Stimulated activated effector memory CD8-positive, alpha-beta T cell treated with anti-CD3 and anti-CD28 coated beads, Interleukin-12 subunit alpha, Interleukin-12 subunit beta, amount 100 ng/mL, for 72 hours (primary cell): ENCODE measurements around the gene GJE1.
"Not testable (repeated sequence)": the region's sequence is repeated elsewhere in the genome, so short reads cannot be mapped to it uniquely, and the experiment has no call there.

Experiments
- ATAC-seq: fragments of 150-1000 bp; cut with Tn5 transposase; 2 replicates; pipeline ENCODE4 v1.10.0; 2021
- DNase-seq, 2 donors: peaks; one replicate each; pipeline ENCODE4 v3.0.0; 2021 to 2022; ENCODE audit warnings: low spot score in 2 of 2
- H3K27ac Mint-ChIP-seq: one replicate; pipeline ENCODE4 v1.8.0; 2022; ENCODE audit warnings: mild to moderate bottlenecking, mixed read lengths
- H3K36me3 Mint-ChIP-seq: one replicate; pipeline ENCODE4 v1.8.0; 2022; ENCODE audit warnings: mild to moderate bottlenecking, mixed read lengths
- H3K4me1 Mint-ChIP-seq: one replicate; pipeline ENCODE4 v1.8.0; 2022; ENCODE audit warnings: mixed read lengths
- H3K4me3 Mint-ChIP-seq: one replicate; pipeline ENCODE4 v1.8.0; 2022; ENCODE audit warnings: mild to moderate bottlenecking, mixed read lengths
- H3K9me3 Mint-ChIP-seq: one replicate; pipeline ENCODE4 v1.8.0; 2022; ENCODE audit warnings: mixed read lengths

The GJE1 gene, protein sequence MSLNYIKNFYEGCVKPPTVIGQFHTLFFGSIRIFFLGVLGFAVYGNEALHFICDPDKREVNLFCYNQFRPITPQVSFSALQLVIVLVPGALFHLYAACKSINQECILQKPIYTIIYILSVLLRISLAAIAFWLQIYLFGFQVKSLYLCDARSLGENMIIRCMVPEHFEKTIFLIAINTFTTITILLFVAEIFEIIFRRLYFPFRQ

DNA sequence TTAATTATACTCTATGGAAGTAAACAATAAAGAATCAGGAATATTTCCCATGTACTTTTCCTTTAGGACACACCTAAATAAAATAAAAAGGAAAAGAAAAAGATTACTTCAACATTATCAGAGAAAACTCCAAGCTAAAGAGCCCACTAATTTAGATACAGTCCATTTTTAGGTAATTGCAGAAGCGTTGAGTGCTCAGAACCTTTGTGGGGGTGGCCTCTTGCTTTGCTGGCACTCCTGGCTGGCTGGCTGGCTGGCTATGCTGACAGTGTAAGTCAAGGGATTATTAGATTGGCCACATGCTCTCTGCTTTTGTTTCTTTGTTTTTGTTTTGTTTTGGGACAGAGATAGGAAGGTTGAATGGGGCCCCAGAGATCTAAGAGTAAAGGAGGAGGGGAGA is at the start of gene GJE1:
TSS of gene GJE1 (plus strand) at position 301 of the 400 bp plus-strand sequence. CDS start 234 bp downstream, outside the sequence.
- H3K4me1 Mint-ChIP-seq = no peaks in the 10 kb centered on the region
- H3K9me3 Mint-ChIP-seq = no peaks in the 10 kb centered on the region
- no peak for ATAC-seq
- no peak for DNase-seq
- no peak within 1 kb of the TSS for H3K4me3 Mint-ChIP-seq
- H3K27ac Mint-ChIP-seq = no peak within 1 kb of the TSS
- no peaks in the 10 kb centered on the region for H3K36me3 Mint-ChIP-seq

DNA sequence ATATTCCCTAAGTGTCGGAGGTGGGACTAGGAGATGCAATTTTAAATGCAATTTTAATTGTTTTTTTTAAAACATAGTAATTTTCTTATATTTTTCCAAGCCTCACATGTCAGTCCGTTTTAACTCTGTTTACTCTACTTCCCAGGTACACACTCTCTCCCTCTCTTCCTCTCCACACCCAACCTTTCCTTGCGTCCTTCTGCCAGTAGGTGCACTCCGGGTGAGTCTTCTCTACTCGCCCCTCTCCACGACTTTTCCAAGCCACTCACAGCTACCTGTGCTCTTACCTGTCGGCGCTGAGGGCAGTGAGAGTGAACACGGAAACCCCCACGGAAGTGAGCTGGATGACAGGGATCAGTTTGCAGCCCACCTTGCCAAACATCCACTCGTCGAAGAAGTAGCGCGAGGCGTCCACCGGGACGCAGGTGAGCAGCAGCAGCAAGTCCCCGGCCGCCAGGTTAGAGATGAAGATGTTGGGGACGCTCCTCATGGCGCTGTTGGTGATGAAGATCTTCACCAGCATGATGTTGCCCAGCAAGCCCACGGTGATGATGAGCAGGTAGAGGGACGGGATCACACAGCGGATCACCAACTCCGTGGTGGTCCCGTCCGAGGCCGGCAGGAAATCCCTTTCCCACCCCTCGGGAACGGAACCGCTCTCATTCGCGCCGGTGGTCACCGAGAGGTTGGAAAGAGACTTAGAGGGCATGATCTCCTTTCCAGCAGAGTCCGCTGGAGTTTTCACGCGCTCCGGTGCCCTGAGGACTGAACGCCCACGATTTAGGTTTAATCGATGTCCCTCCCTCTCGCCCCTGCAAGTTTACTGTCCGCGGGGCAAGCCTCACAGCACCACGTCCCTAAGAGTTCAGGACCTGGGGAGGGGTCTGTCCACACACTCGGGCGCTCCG is 44.5 kb upstream of the GJE1 start:
- Mint-ChIP-seq H3K36me3 (no peaks in the 10 kb centered on the region), H3K4me3 (no peak overlapping the region), H3K9me3 (no peaks in the 10 kb centered on the region), H3K4me1 (peaks cover 7% of the 10 kb centered on the region), H3K27ac (no peak overlapping the region)
- DNase-seq (no peak), ATAC-seq (no peak)

DNA sequence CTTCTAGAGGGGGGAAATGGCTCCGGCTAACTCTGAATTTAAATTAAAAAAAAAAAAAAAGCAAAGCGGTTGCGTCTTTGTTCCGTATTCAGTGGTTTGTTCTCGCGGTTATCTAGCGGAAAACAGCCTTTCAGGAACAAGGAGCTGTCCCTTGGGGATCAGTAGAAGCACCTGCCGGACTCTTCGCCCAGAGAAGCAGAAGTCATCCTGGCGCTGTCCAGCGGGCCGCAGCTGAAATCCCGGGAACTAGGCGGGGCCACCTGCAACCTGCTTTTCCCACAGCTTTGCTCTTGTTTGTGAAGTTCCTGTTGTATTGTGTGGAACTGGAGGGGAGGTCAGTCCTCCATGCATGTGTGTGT is 43.9 kb upstream of the GJE1 start:
- H3K27ac Mint-ChIP-seq = no peak overlapping the region
- no peaks in the 10 kb centered on the region for H3K36me3 Mint-ChIP-seq
- DNase-seq = no peak
- no peaks in the 10 kb centered on the region for H3K9me3 Mint-ChIP-seq
- no peak for ATAC-seq
- no peak overlapping the region for H3K4me3 Mint-ChIP-seq
- H3K4me1 Mint-ChIP-seq = peaks cover 7% of the 10 kb centered on the region

DNA sequence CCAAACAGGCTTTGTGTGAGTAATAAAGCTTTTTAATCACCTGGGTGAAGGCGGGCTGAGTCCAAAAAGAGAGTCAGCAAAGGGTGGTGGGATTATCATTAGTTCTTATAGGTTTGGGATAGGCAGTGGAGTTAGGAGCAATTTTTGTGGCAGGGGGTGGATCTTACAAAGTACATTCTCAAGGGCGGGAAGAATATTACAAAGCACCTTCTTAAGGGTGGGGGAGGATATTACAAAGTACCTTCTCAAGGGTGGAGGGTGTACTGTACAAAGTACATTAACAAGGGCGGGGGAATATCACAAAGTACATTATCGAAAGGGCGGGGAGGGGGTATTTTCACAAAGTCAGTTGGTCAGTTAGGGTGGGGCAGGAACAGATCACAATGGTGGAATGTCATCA is 27.9 kb upstream of the GJE1 start:
- H3K4me3 Mint-ChIP-seq, H3K27ac Mint-ChIP-seq, H3K9me3 Mint-ChIP-seq, DNase-seq, ATAC-seq, H3K4me1 Mint-ChIP-seq, H3K36me3 Mint-ChIP-seq: not testable (repeated sequence)

DNA sequence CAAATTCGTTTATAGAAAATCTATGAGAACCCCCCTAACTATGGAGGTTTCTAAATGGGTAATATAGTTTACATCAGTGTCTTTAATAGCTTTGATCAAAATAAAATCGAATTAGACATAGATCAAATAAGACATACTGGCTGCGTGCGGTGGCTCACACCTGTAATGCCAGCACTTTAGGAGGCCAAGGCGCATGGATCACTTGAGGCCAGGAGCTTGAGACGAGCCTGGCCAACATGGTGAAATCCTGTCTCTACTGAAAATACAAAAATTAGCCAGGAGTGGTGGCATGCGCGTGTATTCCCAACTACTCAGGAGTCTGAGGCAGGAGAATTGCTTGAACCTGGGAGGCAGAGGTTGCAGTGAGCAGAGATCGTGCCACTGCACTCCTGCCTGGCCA is 21.9 kb upstream of the GJE1 start:
- H3K27ac Mint-ChIP-seq, H3K4me1 Mint-ChIP-seq, H3K9me3 Mint-ChIP-seq, H3K36me3 Mint-ChIP-seq, ATAC-seq, DNase-seq, H3K4me3 Mint-ChIP-seq: not testable (repeated sequence)

DNA sequence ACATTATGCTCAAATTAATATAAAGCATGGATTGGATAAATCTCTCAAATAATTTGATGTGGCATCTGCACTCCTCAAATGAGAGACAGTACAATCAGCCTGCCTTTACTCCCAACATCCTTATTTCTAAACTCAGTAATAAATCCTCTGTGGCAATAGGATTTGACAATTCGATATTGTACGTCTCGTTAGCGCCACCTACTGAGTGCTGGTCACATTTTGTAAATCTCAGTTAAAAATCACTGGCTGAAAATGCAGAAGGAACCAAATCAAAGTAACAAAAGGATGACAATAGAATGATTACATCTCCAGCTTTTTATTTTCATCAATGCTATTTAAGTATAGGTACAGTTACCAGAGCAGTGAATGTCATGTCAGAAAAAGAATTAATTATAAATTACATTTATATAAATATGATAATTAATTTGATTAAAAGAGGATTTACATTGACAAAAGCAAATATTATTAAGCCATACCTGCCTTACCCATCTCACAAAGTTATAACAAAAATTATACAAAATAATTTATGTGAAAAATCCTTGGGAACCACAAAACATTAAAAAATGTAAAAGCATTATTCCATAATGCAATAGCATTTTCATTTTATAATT is 20.2 kb upstream of the GJE1 start:
- ATAC-seq = no peak
- DNase-seq = peak; percentile 56 to 81
- H3K4me3 Mint-ChIP-seq = no peak overlapping the region
- H3K4me1 Mint-ChIP-seq = no peaks in the 10 kb centered on the region
- no peaks in the 10 kb centered on the region for H3K9me3 Mint-ChIP-seq
- no peaks in the 10 kb centered on the region for H3K36me3 Mint-ChIP-seq
- no peak overlapping the region for H3K27ac Mint-ChIP-seq

DNA sequence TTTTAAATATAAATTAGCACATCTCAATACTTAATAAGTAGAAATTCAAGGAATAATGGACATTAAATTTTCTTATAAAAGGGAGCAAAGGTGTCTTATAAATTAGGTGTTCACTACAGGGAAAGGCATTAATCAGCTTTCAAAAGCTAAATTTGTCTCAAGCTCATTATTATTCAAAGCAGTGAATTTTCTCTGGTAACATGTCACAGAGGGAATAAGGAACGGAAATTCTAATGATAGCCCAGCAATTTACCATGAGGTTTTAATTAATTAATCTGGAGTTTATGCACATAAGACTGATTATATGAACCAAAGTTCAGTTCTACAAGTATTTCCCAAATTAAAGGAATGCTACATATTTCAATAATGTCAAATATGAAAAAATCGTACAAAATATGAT is 15.4 kb upstream of the GJE1 start:
- Mint-ChIP-seq H3K4me1 (no peaks in the 10 kb centered on the region), H3K4me3 (no peak overlapping the region)

DNA sequence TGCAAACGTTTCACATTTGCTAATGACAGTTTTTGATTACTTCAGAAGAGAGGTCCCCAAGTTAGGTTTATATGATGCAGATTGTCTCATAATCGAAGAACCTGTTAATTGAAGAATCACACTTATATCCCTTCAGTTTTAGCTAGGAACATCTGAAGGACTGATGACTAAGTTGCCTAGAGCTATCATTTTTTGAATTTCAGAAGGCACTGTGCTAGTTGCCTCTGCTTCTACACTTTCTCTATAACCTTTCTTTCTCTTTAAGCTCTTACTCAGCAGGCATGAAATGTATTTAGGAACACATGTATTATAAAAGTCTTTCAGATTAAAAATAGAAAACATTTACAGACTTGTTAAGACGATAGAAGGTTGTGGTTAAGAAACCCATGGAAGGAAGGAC is 14.4 kb upstream of the GJE1 start:
- Mint-ChIP-seq H3K4me3 (no peak overlapping the region), H3K36me3 (no peaks in the 10 kb centered on the region), H3K9me3 (no peaks in the 10 kb centered on the region), H3K4me1 (no peaks in the 10 kb centered on the region), H3K27ac (no peak overlapping the region)
- DNase-seq (no peak), ATAC-seq (no peak)

More for the DNA sequence above, 15.4 kb upstream of the GJE1 start:
- no peaks in the 10 kb centered on the region for H3K9me3 Mint-ChIP-seq
- no peaks in the 10 kb centered on the region for H3K36me3 Mint-ChIP-seq
- ATAC-seq (no peak), DNase-seq (no peak)
- no peak overlapping the region for H3K27ac Mint-ChIP-seq

DNA sequence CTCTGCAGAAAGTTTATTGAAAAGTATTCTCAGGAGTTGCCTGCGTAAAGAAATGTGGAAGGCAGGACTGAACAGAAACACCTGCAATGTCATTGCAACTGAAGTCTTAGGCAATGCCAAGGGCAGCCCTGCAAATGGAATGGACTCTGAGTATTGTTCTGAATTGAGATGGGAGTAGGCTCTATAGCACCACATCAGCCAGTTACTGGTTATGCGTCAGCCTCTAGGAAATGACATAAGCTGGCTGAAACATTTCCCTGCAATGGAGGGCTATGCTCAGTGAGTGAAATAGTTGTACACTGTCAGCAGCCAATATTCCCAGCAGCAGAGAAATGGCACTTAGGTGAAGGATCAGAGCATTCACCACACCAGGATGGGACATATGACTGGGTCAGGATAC is 13.8 kb upstream of the GJE1 start:
- Mint-ChIP-seq H3K36me3 (no peaks in the 10 kb centered on the region), H3K9me3 (no peaks in the 10 kb centered on the region), H3K27ac (no peak overlapping the region), H3K4me1 (no peaks in the 10 kb centered on the region), H3K4me3 (no peak overlapping the region)
- DNase-seq (no peak), ATAC-seq (peak; percentile 34)

DNA sequence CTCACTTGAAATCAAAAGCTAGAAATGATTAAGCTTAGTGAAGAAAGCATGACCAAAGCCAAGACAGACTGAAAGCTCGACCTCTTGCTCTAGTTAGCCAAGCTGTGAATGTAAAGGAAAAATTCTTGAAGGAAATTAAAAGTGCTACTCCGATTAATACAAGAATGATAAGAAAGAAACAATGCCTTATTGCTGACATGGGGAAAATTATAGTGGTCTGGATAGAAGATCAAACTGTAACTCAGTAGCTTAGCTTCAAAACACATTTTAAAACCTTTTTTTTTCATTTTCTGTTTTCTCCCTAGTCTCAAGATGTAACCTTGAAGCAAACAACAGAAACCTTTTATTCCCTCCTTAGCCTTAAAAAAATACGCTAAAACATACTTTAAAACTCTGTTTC is 11.4 kb upstream of the GJE1 start:
- Mint-ChIP-seq H3K27ac (no peak overlapping the region), H3K4me1 (no peaks in the 10 kb centered on the region), H3K9me3 (no peaks in the 10 kb centered on the region), H3K4me3 (no peak overlapping the region), H3K36me3 (no peaks in the 10 kb centered on the region)
- no peak for DNase-seq
- ATAC-seq = no peak

DNA sequence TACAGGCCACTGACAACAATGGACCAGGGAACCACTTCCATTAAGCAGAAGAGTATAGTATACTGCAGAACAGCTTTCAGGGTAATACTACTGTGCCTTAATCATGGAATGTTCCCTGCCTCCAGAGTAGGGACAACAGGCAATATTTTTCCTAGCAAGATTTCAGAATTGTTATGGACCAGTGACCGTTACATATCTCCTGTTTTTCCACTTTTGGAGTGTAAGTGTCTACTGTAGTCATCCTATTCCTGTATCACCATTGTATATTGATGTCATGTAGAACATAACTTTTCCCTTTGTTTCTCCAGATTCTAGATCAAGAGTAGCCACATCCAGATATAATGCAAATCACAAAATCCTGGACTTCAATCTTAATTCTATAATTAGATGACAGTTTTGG is 1.9 kb upstream of the GJE1 start:
- Mint-ChIP-seq H3K36me3 (no peaks in the 10 kb centered on the region), H3K4me3 (no peak overlapping the region), H3K27ac (no peak overlapping the region), H3K9me3 (no peaks in the 10 kb centered on the region), H3K4me1 (no peaks in the 10 kb centered on the region)
- ATAC-seq (no peak), DNase-seq (no peak)

DNA sequence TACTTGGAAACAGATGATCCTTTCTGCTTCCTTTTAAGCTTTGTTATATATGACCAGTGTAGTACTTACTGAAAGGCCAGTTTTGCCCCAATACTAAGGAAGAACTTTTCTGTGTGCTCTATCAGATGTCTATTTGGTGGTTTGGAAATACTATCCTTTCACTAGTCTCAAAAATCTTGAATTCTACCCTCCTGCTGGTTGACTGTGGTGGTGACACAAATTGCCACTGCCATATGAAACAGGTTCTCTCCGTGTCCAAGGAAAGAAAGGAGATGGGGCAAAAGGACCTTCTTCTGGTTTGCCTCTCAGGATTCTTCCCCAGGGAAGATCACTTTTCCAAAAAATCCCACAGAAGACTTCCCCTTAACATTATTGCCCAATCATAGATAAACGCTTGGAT is 6.2 kb downstream of the GJE1 start:
- Mint-ChIP-seq H3K4me3 (no peak overlapping the region), H3K4me1 (no peaks in the 10 kb centered on the region), H3K27ac (no peak overlapping the region), H3K36me3 (no peaks in the 10 kb centered on the region), H3K9me3 (no peaks in the 10 kb centered on the region)
- ATAC-seq (no peak), DNase-seq (no peak)

DNA sequence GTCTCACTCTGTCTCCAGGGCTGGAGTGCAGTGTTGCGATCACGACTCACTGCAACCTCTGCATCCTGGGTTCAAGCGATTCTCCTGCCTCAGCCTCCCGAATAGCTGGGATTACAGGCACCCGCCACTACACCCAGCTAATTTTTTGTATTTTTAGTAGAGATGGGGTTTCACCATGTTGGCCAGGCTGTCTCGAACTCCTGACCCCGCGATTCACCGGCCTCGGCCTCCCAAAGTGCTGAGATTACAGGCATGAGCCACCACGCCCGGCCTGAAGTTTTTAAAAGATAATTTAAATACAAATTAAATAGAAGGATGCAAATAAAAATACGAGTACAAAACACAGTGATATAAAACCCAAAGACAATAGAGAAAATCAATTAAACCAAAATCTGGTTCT is 8.8 kb downstream of the GJE1 start:
- not testable (repeated sequence) for H3K27ac Mint-ChIP-seq, H3K36me3 Mint-ChIP-seq, H3K4me3 Mint-ChIP-seq, DNase-seq, ATAC-seq, H3K4me1 Mint-ChIP-seq, H3K9me3 Mint-ChIP-seq

DNA sequence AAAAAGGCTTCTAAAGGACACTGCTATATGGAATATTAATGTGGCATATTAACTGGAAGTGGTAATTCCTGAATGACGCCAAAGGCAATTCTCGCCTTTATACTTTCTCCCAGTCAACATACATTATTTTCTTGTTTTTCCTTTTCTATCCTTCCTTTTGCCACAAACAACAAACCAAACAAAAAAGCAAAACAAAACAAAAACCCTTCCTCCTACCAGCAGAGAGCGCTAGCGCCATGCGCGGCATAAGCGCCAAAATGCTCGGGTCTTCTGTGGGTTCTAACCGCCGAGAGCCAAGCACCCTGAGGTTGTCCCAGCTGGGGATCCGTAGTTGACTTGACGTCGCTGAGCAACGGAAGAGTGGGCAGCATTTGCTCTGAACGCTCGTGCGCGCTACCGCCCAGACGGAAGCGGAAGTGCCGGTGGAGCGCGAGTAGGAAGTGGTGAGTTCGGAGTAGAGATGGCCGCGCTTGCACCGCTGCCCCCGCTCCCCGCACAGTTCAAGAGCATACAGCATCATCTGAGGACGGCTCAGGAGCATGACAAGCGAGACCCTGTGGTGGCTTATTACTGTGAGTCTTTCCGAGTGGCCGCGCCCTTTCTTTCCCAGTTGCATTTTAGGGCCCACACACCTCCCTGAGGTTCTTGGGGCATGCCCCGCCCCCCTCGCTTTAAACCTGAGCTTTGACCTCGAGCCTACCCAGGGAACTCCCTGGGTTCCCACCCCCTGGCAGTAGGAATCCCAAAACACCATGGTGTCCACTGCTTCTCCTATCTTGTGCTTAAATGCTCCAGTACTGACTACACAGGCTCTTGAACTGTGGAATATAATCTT is 14.3 kb downstream of the GJE1 start, which contains the start of the genes NMBR and VTA1:
TSS of gene NMBR (minus strand) at position 295 of the 835 bp plus-strand sequence. CDS start 58,464 bp downstream, outside the sequence.
TSS of gene VTA1 (plus strand) at position 436 of the 835 bp plus-strand sequence. CDS start at position 461, 25 bp downstream.
- peak; percentile 99 for ATAC-seq

DNA sequence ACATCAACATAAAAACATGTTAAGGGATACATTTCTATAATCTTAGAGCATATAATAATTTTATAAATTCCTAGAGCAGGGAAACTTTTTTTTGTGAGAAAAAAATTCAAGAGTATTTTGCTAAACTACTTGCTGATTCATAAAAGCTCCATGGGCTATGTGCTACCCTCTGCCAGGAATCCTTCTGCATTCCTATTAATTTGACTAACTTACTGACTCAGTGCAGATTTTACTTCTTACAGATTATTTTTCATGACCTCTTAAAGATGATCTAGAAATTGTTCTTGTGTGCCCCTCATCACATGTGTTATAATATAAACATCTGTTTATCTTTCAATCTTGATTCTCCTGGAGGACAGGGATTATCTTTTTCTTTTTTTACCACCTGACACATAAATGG is 20.0 kb downstream of the GJE1 start:
- H3K4me1 Mint-ChIP-seq = peaks cover 64% of the 10 kb centered on the region
- no peak for DNase-seq
- ATAC-seq = no peak
- no peak overlapping the region for H3K4me3 Mint-ChIP-seq
- H3K9me3 Mint-ChIP-seq = no peaks in the 10 kb centered on the region
- H3K36me3 Mint-ChIP-seq = peaks cover 30% of the 10 kb centered on the region
- peak overlapping the region; percentile 60 for H3K27ac Mint-ChIP-seq

More for the DNA sequence above, 14.3 kb downstream of the GJE1 start, which contains the start of the genes NMBR and VTA1:
- H3K4me3 Mint-ChIP-seq = peak within 1 kb of the TSS; percentile 91
- peaks cover 47% of the 10 kb centered on the region for H3K4me1 Mint-ChIP-seq
- peak within 1 kb of the TSS; percentile 87 for H3K27ac Mint-ChIP-seq
- peaks cover 30% of the 10 kb centered on the region for H3K36me3 Mint-ChIP-seq
- H3K9me3 Mint-ChIP-seq = no peaks in the 10 kb centered on the region
- DNase-seq = peak; percentile 81 to 96
